Measurements from ENCODE around the gene TLCD3B. TPM values are rescaled to one million over a fixed set of nuclear protein-coding genes. Genes with fewer than 3 reads are reported as not detected.
A peak's percentile ranks its signal among the peaks of the same experiment; 100 is the strongest.

TLCD3B gene
- total RNA-seq, 1 experiment from 2014 or later, result 20.9 TPM

- Histone ChIP-seq H2AFZ (ENCODE audit: low read length) (no peak overlapping the region), H3K9me3 (ENCODE audit: control insufficient read depth, low read depth, low read length) (no peaks in the 10 kb centered on the region), H3K4me2 (ENCODE audit: insufficient read depth, insufficient read length, low read length) (peak overlapping the region; percentile 89), H3K23ac (ENCODE audit: insufficient read length, low read depth, low read length) (no peak overlapping the region), H3K9ac (ENCODE audit: extremely low read depth, insufficient read length, low read length) (peak overlapping the region; percentile 81), H3K18ac (ENCODE audit: insufficient read length, low read depth, low read length) (no peak overlapping the region), H3K79me1 (ENCODE audit: insufficient read depth, low read depth, low read length, poor library complexity, severe bottlenecking) (peaks cover 7% of the 10 kb centered on the region), H3K56ac (ENCODE audit: insufficient read length, low read depth, low read length) (no peak overlapping the region), H2BK20ac (ENCODE audit: low read depth, low read length, poor library complexity, severe bottlenecking) (no peak overlapping the region), H2BK120ac (ENCODE audit: low read depth, low read length, poor library complexity, severe bottlenecking) (no peak overlapping the region), H4K20me1 (ENCODE audit: control insufficient read depth, insufficient read depth, insufficient read length) (no peaks in the 10 kb centered on the region), H3K23me2 (ENCODE audit: insufficient read length, low read depth, low read length, poor library complexity, severe bottlenecking) (peaks cover 17% of the 10 kb centered on the region), H3K4ac (ENCODE audit: low read depth, low read length) (no peak overlapping the region), H3K4me1 (ENCODE audit: insufficient read depth, low read length) (no peaks in the 10 kb centered on the region; the same call in 1 of the 2 replicates), H4K91ac (ENCODE audit: insufficient read length, low read depth, low read length) (no peak overlapping the region), H2BK5ac (ENCODE audit: insufficient read length, low read length) (no peak overlapping the region), H4K8ac (replicated peaks; ENCODE audit: insufficient read length, low read depth, low read length) (no peak overlapping the region), H2BK15ac (ENCODE audit: low read depth, low read length) (no peak overlapping the region), H2AK5ac (ENCODE audit: insufficient read length, low read length) (no peak overlapping the region), H3K14ac (ENCODE audit: insufficient read depth, low read length) (peak overlapping the region; percentile 36; the same call in 1 of the 2 replicates), H3K27me3 (ENCODE audit: insufficient read depth, low read length) (no peaks in the 10 kb centered on the region), H2BK12ac (ENCODE audit: insufficient read length, low read depth, low read length) (no peak overlapping the region), H4K5ac (ENCODE audit: insufficient read length, low read depth, low read length) (no peak overlapping the region), H3T11ph (ENCODE audit: low read length) (no peak overlapping the region), H3K79me2 (ENCODE audit: insufficient read depth, low read length) (peaks cover 12% of the 10 kb centered on the region; the same call in 1 of the 2 replicates), H3K27ac (ENCODE audit: insufficient read length, low read depth, low read length) (no peak overlapping the region)
- peaks cover 49 to 59% (median 54%) of the 10 kb centered on the region in 3 experiments for H3K36me3 Mint-ChIP-seq (ENCODE audit: insufficient read depth in 1 of 3, low read depth in 3 of 3)
- peak overlapping the region; percentile 88 to 99 (median 97) for H3K27ac Mint-ChIP-seq
- peak overlapping the region; percentile 88 to 94 for H3K4me3 Mint-ChIP-seq
- no peaks in the 10 kb centered on the region; a peak in 1 of 5 replicates for H3K9me3 Mint-ChIP-seq
- TF ChIP-seq, protein P1, sequence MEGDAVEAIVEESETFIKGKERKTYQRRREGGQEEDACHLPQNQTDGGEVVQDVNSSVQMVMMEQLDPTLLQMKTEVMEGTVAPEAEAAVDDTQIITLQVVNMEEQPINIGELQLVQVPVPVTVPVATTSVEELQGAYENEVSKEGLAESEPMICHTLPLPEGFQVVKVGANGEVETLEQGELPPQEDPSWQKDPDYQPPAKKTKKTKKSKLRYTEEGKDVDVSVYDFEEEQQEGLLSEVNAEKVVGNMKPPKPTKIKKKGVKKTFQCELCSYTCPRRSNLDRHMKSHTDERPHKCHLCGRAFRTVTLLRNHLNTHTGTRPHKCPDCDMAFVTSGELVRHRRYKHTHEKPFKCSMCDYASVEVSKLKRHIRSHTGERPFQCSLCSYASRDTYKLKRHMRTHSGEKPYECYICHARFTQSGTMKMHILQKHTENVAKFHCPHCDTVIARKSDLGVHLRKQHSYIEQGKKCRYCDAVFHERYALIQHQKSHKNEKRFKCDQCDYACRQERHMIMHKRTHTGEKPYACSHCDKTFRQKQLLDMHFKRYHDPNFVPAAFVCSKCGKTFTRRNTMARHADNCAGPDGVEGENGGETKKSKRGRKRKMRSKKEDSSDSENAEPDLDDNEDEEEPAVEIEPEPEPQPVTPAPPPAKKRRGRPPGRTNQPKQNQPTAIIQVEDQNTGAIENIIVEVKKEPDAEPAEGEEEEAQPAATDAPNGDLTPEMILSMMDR (conservative IDR thresholded peaks at IDR 0.05), result no peak
- DNase-seq, result no peak
- H3K27me3 Mint-ChIP-seq (ENCODE audit: low read depth), result no peaks in the 10 kb centered on the region; the same call in 1 of the 2 replicates
- peaks cover 19 to 30% of the 10 kb centered on the region in 2 experiments for H3K4me1 Mint-ChIP-seq
- WGBS (ENCODE audit: extremely low coverage, insufficient read length, low lambda C conversion rate), result no CpG with 5 or more reads among the region's 21 CpGs
These were observed 35.9 kb upstream of the TLCD3B start for GRCh38 chr16:30066761-30067583.

All from H9 (cell line).